Stimulated activated CD8-positive, alpha-beta memory T cell treated with anti-CD3 and anti-CD28 coated beads, Interleukin-4, amount 100 ng/mL, for 48 hours (primary cell): ENCODE data around the gene MOB3B.

Source experiments
- DNase-seq: peaks from one replicate; pipeline ENCODE4 v3.0.0-alpha.2; 2020

MOB3B gene

DNA sequence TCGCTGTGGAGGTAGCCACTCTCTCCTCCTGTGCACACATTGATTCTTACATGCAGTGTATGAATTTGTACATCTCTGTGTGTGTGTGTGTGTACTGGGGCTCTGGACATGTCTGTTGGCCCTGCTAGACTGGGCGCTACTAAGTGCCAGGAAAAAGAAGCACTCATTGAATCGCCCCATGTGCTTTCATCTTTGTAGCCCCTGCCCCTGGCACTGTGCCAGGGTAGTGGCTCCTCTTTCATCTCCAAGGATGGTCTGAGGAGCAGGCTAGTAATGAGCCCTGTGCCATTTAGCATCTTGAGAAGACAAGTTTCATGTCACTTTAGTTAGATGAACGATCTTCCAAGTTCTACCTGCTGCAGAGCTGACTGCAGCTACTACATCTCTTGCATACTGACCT, 198.2 kb downstream of the MOB3B start:
- DNase-seq: no peak

DNA sequence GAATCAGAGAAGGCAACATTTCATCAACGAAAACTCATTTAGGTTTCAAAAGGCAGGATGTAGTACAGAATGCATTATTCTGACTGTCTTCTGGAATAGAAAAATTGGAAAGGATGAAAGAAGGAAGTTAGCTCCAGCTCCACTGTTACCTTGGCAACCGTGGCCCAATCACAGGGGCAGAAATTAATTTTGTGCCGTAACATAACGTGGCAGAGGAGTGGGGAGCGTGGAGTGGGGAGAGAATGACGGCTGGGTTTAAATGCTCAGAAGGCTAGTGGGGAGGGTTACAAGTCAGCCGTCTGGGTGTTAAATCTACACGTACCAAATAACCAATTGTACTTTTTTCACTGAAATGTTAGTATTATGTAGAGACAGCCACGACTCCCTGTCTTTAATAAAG, 200.3 kb downstream of the MOB3B start:
- no peak for DNase-seq

DNA sequence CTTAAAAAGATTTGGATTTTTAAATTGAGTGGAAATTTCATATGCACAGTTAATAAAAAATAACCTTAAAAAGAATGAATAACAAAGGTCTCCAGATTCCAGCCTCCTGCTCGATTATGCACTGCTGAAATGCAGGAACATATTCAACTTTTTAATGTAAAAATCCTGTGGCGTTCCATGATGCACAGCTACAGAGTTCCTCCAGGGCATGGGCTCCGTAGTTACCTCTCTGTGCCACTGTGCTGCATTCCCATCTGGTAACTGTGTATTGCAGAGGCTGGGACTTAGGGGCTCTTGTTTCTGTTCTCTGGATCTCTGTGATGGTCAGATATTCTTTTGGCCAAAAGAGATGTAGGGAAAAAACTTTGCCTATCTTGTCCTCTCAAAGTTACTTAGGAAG, 201.1 kb downstream of the MOB3B start:
- DNase-seq: no peak

- no peak for DNase-seq
Measured at GRCh38 chr9:27311184-27311583, 218.4 kb downstream of the MOB3B start.

- DNase-seq: no peak
Measured at GRCh38 chr9:27310582-27310981, 219.0 kb downstream of the MOB3B start.

DNA sequence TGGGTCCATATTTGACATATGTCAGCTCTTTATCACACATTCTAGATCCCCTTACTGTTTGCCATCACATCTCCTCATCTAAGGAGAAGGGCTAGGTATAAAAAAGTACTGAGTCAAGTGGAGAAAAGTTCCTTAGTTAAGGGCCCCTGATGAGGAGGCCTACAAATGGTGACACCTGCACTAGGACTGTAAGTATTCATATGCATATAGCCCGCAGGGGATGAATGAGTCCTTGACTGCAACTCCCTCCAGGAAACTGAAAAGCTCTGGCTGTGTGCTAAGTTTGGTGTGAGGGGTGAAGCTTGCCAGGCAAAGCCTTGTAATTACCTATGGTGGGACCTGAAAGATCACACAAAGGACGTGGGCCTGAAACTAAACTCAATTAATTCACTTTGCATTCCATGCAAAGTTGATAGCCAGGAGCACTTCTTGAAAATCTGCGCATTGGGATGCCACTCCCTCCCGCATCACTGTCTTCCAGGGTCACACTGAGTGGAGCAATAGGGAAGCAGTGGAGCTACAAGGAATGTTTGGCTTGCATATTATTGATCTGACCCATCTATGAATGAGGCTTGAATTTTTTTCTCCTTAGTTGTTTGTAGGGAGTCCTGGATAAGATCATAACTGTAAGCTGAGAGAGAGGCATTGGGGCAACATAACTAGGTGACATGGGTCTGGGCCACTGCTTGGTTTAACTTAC, 220.8 kb downstream of the MOB3B start:
- DNase-seq: no peak

DNA sequence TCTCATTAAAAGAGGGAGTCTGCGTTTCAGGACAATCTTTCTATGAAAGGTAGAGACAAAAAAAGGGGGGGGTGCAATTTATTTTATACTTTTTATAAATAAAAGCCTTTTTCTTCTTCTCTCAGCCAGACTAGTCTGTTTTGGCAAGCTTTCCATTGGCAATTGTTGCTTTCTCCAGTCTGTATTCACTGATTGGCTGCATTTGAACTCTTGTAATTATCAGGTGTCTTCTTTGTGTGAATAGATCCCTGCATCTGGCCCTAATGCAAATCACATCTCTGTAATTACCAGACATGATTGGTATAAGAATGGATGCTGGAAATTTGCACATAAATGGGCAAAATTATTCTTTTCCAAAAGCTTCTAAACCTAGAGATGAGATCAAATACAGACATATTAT, 225.1 kb downstream of the MOB3B start:
- DNase-seq: no peak

- no peak for DNase-seq
Measured at GRCh38 chr9:27303219-27303618, 226.4 kb downstream of the MOB3B start.

DNA sequence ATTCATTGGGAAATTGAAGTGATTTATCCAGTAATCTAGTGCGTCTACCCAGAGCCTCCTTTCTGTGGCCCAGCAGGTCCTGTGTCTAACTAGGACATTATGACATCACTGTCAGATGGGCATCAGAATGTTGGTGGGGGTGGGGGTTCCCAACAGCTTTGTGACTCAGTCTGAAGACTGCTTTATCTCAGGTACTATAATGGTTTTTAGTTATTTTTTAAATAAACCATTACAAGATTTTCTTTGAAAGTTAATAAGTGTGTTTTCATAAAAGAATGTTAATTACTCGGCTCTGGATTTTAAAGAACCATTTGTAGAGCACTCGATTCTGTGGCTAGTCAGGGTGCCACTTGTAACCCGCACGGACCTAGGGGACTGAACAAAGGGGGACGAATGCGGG, 232.6 kb downstream of the MOB3B start, which contains the start of gene EQTN:
Gene EQTN, minus strand, starts transcription at position 101 of the 400 bp plus-strand sequence. Its CDS starts 95 bp downstream, at position 6.
- DNase-seq: no peak

DNA sequence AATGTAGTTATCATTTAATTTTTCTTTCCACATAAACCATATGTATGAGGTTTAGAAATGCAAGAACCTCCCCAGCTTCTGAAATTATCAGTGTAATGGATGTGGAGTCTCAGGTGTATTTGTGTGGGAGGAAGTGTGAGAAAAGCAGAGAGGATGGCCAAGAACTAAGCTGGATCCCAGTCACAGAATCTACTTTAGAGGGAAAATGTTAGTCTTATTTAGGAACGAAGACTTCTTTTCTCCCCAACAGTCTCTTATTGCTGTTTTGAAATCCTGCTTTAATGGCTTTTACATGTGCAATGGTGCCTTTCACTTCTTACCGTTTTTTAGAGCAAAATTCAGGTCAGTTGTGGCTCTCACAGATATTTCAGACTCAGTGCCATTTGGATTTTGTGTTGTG, 235.6 kb downstream of the MOB3B start:
- no peak for DNase-seq

DNA sequence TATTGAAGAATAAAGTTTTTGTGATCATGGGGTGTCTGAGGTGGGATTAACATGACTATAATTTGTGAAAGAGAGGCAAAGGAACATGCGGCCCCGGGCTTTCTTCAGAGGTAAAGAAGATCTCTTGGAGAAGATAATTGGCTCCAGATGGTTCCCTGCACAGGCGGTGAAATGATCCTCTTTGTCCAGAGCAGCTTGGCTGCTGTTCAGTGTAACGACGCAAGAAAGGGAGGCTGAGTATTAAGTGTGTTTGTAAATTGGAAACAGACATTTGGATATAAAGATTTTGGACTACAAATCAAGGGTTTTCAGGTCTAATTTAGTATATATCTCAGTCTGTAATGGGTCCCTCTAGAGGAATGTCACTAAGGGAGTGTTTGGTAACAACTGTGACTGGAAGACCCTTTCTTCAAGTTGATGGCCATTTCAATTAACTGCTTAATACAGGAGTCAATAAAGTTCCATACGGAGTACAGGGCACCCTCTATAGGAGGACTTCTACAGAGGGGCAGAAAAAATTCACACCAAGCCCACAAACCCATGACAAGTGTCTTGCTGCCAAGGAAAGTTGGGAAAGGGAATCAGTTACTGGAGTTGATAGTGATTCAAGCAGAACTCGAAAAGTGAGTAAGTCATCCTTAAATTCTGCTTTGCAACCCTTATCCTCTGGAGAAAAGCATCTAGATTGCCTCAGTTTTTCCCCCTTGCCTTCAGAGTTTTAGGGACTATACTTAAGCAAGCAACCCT, 236.8 kb downstream of the MOB3B start:
- DNase-seq: no peak

- DNase-seq: no peak
Measured at GRCh38 chr9:27291292-27291691, 238.3 kb downstream of the MOB3B start.

- no peak for DNase-seq
Measured at GRCh38 chr9:27282269-27282668, 247.3 kb downstream of the MOB3B start.

- no peak for DNase-seq
Measured at GRCh38 chr9:27280860-27281259, 248.8 kb downstream of the MOB3B start.

- DNase-seq: no peak
Measured at GRCh38 chr9:27280249-27280648, 249.4 kb downstream of the MOB3B start.

- DNase-seq: no peak
Measured at GRCh38 chr9:27279611-27280010, 250.0 kb downstream of the MOB3B start.

DNA sequence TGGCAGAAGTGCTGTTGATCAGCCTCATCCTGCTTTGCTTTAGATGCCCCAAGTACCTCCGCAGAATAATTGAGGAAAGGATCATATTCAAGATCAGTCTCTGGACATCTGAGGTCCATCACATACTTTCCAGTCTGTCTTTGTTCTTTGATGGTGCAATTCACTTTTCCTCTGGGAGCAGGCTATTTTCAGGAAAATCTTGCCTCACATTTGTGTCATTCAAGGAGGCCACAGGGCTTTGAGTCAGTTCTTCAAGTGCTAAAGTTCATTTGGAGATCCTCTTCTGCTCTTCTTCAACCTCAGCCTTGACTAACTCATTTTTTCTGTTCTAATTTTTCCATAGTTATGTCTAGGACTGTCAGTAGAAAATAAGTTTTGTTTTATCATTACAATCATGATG, 251.2 kb downstream of the MOB3B start:
- DNase-seq: no peak

DNA sequence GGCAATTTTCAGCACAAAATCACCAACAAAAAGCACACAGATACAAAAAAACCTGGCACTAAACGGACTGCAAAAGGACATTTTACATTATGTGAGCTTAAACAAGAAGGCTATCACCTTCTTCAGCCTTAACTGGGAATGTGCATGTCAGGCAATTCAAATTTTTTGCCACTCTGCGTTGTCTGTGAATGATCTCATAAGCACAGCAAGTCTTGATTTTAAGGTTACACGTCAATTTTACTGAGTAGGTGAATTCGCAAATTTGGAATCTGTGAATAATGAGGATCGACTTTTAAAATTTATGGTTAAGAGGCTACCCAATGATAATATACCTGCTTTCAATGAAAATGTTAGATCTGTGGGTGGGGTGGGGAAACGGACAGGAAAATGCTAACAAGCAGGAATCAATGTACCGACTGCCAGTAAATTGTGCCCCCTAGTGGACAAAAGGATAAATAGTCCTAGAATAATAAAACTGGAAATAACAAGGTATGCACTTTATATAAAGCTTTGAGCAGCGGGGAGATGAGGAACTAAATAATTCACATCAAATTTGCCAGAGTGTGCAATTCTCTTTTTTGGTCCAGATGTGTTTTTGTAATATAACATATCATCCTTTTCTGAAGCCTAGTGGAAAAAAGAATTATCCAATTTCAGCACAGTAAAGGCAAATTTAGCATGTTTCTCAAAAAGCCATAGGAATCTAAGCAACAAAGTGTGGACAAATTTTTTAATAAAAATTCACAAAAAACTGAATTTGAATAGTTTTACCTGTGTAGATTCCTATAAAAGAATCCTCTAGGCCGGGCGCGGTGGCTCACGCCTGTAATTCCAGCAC, 253.2 kb downstream of the MOB3B start:
- DNase-seq: no peak
